SU-DHL-6 (cell line): ENCODE data around the gene MAMSTR.

Source experiments
- H2AFZ ChIP-seq: fragments of 200-600 bp; sonication (generic); 2 replicates; pipeline ENCODE4 v1.6.1; 2014; ENCODE audit warnings: low read depth, mild to moderate bottlenecking, moderate library complexity, mixed read lengths, antibody characterized with exemption, low read length; ENCODE audit not compliant: severe bottlenecking
- H3F3A ChIP-seq: fragments of 200-600 bp; shearing (Covaris generic); 2 replicates; pipeline ENCODE4 v1.6.0; 2016; ENCODE audit warnings: antibody characterized with exemption, mild to moderate bottlenecking; ENCODE audit not compliant: insufficient read depth
- H3K27ac ChIP-seq: fragments of 200-600 bp; sonication (generic); 2 replicates; pipeline ENCODE4 v1.5.1; 2016; ENCODE audit warnings: low read depth, mild to moderate bottlenecking, low read length, moderate library complexity, mixed read lengths
- H3K27me3 ChIP-seq: fragments of 200-600 bp; sonication (generic), shearing (Covaris generic); 2 replicates; pipeline ENCODE4 v1.6.0; 2014; ENCODE audit warnings: mild to moderate bottlenecking, low read length
- H3K36me3 ChIP-seq: fragments of 200-600 bp; sonication (generic); 2 replicates; pipeline ENCODE4 v1.6.1; 2014; ENCODE audit warnings: mild to moderate bottlenecking, low read length, mixed read lengths
- H3K4me2 ChIP-seq: fragments of 300-600, 200-600 bp; shearing (Covaris generic), sonication (generic); 2 replicates; pipeline ENCODE4 v1.6.0; 2014; ENCODE audit warnings: low read length, low read depth, mild to moderate bottlenecking; ENCODE audit not compliant: poor library complexity, severe bottlenecking
- H3K4me3 ChIP-seq: fragments of 200-600 bp; sonication (generic); 2 replicates; pipeline ENCODE4 v1.5.1; 2014; ENCODE audit warnings: antibody characterized with exemption, low read length, mild to moderate bottlenecking, mixed read lengths; ENCODE audit not compliant: insufficient read depth, poor library complexity, severe bottlenecking
- H3K79me2 ChIP-seq: fragments of 200-600 bp; sonication (generic); 2 replicates; pipeline ENCODE4 v1.6.1; 2014; ENCODE audit warnings: mild to moderate bottlenecking, low read length, moderate library complexity; ENCODE audit not compliant: insufficient read depth
- H3K9ac ChIP-seq: fragments of 200-600 bp; sonication (generic); 2 replicates; pipeline ENCODE4 v1.7.0; 2014; ENCODE audit warnings: mild to moderate bottlenecking, low read length
- H3K9me2 ChIP-seq: fragments of 200-600 bp; sonication (generic); replicated peaks from 2 replicates; pipeline ENCODE4 v1.6.1; 2014; ENCODE audit warnings: low read length; ENCODE audit not compliant: insufficient read depth
- H3K9me3 ChIP-seq: fragments of 200-600 bp; sonication (generic); 2 replicates; pipeline ENCODE4 v1.6.1; 2014; ENCODE audit warnings: low read length, mixed read lengths; ENCODE audit not compliant: insufficient read depth
- H4K20me1 ChIP-seq: fragments of 200-600 bp; sonication (generic); 2 replicates; pipeline ENCODE4 v1.6.1; 2014; ENCODE audit warnings: low read depth, mild to moderate bottlenecking, antibody characterized with exemption, low read length, moderate library complexity, mixed read lengths
- CTCF ChIP-seq: fragments of 200-600 bp; sonication (generic); IDR thresholded peaks from one replicate; pipeline ENCODE4 v1.5.1; 2017; ENCODE audit warnings: antibody characterized with exemption, mild to moderate bottlenecking, low read length, moderate library complexity; ENCODE audit not compliant: insufficient read depth, poor library complexity, severe bottlenecking
- EZH2phosphoT487 ChIP-seq: fragments of 200-600 bp; sonication (generic), shearing (Covaris generic); conservative IDR thresholded peaks from 2 replicates; pipeline ENCODE4 v1.6.1; 2018; ENCODE audit warnings: mild to moderate bottlenecking, antibody characterized with exemption, low read length, moderate library complexity, mixed read lengths

The MAMSTR gene

DNA sequence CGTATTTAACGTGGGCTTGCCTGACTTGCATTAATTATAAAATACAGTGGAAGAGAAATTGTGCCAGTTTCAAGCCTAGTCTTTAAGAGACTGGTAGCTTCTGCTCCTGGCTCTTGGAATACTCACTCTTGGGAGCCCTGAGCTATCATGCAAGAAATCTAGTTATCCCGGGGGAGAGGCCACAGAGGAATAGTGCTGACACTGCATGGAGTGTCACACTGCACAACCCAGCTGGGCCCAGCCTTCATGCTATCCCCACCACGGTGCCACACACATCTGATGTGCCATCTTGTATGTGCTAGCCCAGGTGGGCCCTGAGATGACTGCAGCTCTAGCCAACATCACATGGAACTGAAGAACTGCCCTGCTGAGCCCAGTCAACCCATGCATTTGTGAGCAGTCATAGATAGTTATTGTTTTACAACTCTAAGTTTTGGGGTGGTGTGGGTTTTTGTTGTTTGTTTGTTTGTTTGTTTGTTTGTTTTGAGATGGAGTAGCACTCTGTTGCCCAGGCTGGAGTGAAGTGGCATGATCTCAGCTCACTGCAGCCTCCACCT, 8.3 kb downstream of the MAMSTR start:
- no peak for TF ChIP-seq CTCF
- H3K27me3 ChIP-seq, result no peaks in the 10 kb centered on the region
- H3K9me2 ChIP-seq, result no peaks in the 10 kb centered on the region
- H3K9ac ChIP-seq, result no peak overlapping the region
- H3F3A ChIP-seq, result no peaks in the 10 kb centered on the region
- no peak overlapping the region for H3K4me3 ChIP-seq
- no peaks in the 10 kb centered on the region for H3K9me3 ChIP-seq
- H4K20me1 ChIP-seq, result no peaks in the 10 kb centered on the region
- H3K27ac ChIP-seq, result no peak overlapping the region
- H3K36me3 ChIP-seq, result no peaks in the 10 kb centered on the region
- H2AFZ ChIP-seq, result no peak overlapping the region
- no peak overlapping the region for H3K4me2 ChIP-seq
- no peaks in the 10 kb centered on the region for H3K79me2 ChIP-seq

DNA sequence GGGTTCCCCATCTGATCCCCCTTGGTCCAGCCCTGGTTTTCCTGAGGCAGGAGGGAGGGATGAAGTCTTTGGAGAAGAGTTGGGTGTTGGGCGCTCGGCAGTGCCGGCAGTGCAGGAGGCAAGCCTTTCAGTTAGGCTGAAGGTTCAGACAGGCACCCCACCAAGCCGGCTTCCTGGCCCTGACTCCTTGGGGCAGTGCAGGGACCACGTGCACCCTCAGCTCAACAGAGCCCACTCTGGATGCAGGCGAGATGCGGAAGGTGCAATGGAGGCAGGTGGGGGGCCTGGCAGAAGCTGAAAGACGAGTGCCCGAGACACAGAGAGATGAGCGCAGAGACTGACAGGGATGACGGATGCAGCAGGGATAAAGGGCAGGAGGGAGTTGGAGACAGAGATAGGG, 11.1 kb downstream of the MAMSTR start:
- H3K4me2 ChIP-seq, result no peak overlapping the region
- H3K79me2 ChIP-seq, result no peaks in the 10 kb centered on the region
- no peak overlapping the region for H2AFZ ChIP-seq
- no peak overlapping the region for H3K4me3 ChIP-seq
- H3K27ac ChIP-seq, result no peak overlapping the region
- H4K20me1 ChIP-seq, result no peaks in the 10 kb centered on the region
- H3K9ac ChIP-seq, result no peak overlapping the region
- H3K36me3 ChIP-seq, result no peaks in the 10 kb centered on the region
- H3K9me2 ChIP-seq, result no peaks in the 10 kb centered on the region
- TF ChIP-seq EZH2phosphoT487 (no peak), CTCF (no peak)
- no peaks in the 10 kb centered on the region for H3K9me3 ChIP-seq
- H3F3A ChIP-seq, result no peaks in the 10 kb centered on the region
- no peaks in the 10 kb centered on the region for H3K27me3 ChIP-seq

DNA sequence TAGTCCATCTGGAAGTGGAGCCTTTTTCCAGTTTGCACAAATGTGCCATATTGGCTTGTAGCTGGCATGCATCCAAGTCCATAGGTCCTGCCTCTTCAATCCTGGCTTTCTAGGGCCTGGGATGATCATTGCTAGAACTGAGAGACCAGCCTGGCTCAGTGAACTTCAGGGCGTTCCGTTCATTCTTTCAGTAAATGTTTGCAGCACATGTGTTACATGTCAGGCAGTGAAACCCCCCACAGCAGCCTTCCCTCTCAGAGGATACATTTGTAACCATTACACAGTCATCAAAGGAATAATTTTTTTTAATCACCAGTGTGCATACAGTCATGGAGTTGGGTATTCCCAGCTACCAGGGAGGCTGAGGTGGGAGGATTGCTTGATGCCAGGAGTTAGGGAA, 14.1 kb downstream of the MAMSTR start:
- Histone ChIP-seq H3K36me3 (no peaks in the 10 kb centered on the region), H2AFZ (no peak overlapping the region), H3K9ac (no peak overlapping the region), H3K27me3 (no peaks in the 10 kb centered on the region), H3F3A (no peaks in the 10 kb centered on the region), H3K4me2 (no peak overlapping the region), H3K9me3 (no peaks in the 10 kb centered on the region), H4K20me1 (no peaks in the 10 kb centered on the region), H3K4me3 (no peak overlapping the region), H3K27ac (no peak overlapping the region), H3K9me2 (no peaks in the 10 kb centered on the region), H3K79me2 (no peaks in the 10 kb centered on the region)
- TF ChIP-seq CTCF (no peak), EZH2phosphoT487 (no peak)

- TF ChIP-seq CTCF (no peak), EZH2phosphoT487 (no peak)
- Histone ChIP-seq H3K4me3 (no peak overlapping the region), H3K27ac (no peak overlapping the region), H3K36me3 (no peaks in the 10 kb centered on the region), H4K20me1 (no peaks in the 10 kb centered on the region), H3K9ac (no peak overlapping the region), H3F3A (no peaks in the 10 kb centered on the region), H3K79me2 (no peaks in the 10 kb centered on the region), H2AFZ (no peak overlapping the region), H3K9me2 (no peaks in the 10 kb centered on the region), H3K4me2 (no peak overlapping the region), H3K9me3 (no peaks in the 10 kb centered on the region), H3K27me3 (no peaks in the 10 kb centered on the region)
Measured at GRCh38 chr19:48703316-48703715, 16.2 kb downstream of the MAMSTR start.
